Measurements from ENCODE around the gene ATE1.

Gene ATE1

GRCh38 chr10:121713486-121713885 is 214.3 kb downstream of the ATE1 start:
- H3K27ac ChIP-seq (ENCODE audit: low read depth, low read length, poor library complexity, severe bottlenecking) = no peak overlapping the region
- H3K27me3 ChIP-seq (ENCODE audit: insufficient read depth, low read length) = no peaks in the 10 kb centered on the region
- no peaks in the 10 kb centered on the region for H3K9me3 ChIP-seq (ENCODE audit: low read length)
- H3K79me2 ChIP-seq (ENCODE audit: insufficient read depth, low read length) = no peaks in the 10 kb centered on the region
- H3K9ac ChIP-seq (ENCODE audit: low read length) = no peak overlapping the region
- no peaks in the 10 kb centered on the region for H3F3A ChIP-seq (ENCODE audit: insufficient read depth, low read length)
- H2AFZ ChIP-seq (ENCODE audit: low read length) = no peak overlapping the region
- H3K4me1 ChIP-seq (ENCODE audit: insufficient read depth, low read length, severe bottlenecking) = no peaks in the 10 kb centered on the region
- no peaks in the 10 kb centered on the region for H4K20me1 ChIP-seq (ENCODE audit: insufficient read depth, low read length)
- no peak overlapping the region for H3K4me3 ChIP-seq (ENCODE audit: low read depth, low read length, poor library complexity, severe bottlenecking)
- no peaks in the 10 kb centered on the region for H3K9me2 ChIP-seq (ENCODE audit: low read depth, low read length)
- H3K36me3 ChIP-seq (ENCODE audit: insufficient read depth, low read length) = no peaks in the 10 kb centered on the region
- no peak for TF ChIP-seq CTCF (IDR thresholded peaks at IDR 0.05; ENCODE audit: low read length)
- no peak for TF ChIP-seq EZH2 (IDR thresholded peaks at IDR 0.05; ENCODE audit: borderline replicate concordance, low read length)
- no peak overlapping the region for H3K4me2 ChIP-seq (ENCODE audit: low read length)

- H3K4me2 ChIP-seq (ENCODE audit: low read length) = no peak overlapping the region
- H3K9ac ChIP-seq (ENCODE audit: low read length) = no peak overlapping the region
- no peaks in the 10 kb centered on the region for H3K79me2 ChIP-seq (ENCODE audit: insufficient read depth, low read length)
- H3K4me1 ChIP-seq (ENCODE audit: insufficient read depth, low read length, severe bottlenecking) = no peaks in the 10 kb centered on the region
- no peaks in the 10 kb centered on the region for H4K20me1 ChIP-seq (ENCODE audit: insufficient read depth, low read length)
- H2AFZ ChIP-seq (ENCODE audit: low read length) = no peak overlapping the region
- TF ChIP-seq EZH2 (IDR thresholded peaks at IDR 0.05; ENCODE audit: borderline replicate concordance, low read length) (no peak), CTCF (IDR thresholded peaks at IDR 0.05; ENCODE audit: low read length) (no peak)
- H3K27me3 ChIP-seq (ENCODE audit: insufficient read depth, low read length) = no peaks in the 10 kb centered on the region
- H3K9me2 ChIP-seq (ENCODE audit: low read depth, low read length) = no peaks in the 10 kb centered on the region
- H3K36me3 ChIP-seq (ENCODE audit: insufficient read depth, low read length) = no peaks in the 10 kb centered on the region
- H3K4me3 ChIP-seq (ENCODE audit: low read depth, low read length, poor library complexity, severe bottlenecking) = no peak overlapping the region
- no peak overlapping the region for H3K27ac ChIP-seq (ENCODE audit: low read depth, low read length, poor library complexity, severe bottlenecking)
- H3K9me3 ChIP-seq (ENCODE audit: low read length) = no peaks in the 10 kb centered on the region
- no peaks in the 10 kb centered on the region for H3F3A ChIP-seq (ENCODE audit: insufficient read depth, low read length)
Measured at GRCh38 chr10:121710971-121711370, 216.9 kb downstream of the ATE1 start.

GRCh38 chr10:121710207-121710606 is 217.6 kb downstream of the ATE1 start:
- H3K79me2 ChIP-seq (ENCODE audit: insufficient read depth, low read length) = no peaks in the 10 kb centered on the region
- no peaks in the 10 kb centered on the region for H3K9me3 ChIP-seq (ENCODE audit: low read length)
- H3K4me2 ChIP-seq (ENCODE audit: low read length) = no peak overlapping the region
- no peak for TF ChIP-seq EZH2 (IDR thresholded peaks at IDR 0.05; ENCODE audit: borderline replicate concordance, low read length)
- TF ChIP-seq CTCF (IDR thresholded peaks at IDR 0.05; ENCODE audit: low read length) = no peak
- H3K9ac ChIP-seq (ENCODE audit: low read length) = no peak overlapping the region
- H3K4me3 ChIP-seq (ENCODE audit: low read depth, low read length, poor library complexity, severe bottlenecking) = no peak overlapping the region
- no peaks in the 10 kb centered on the region for H3K9me2 ChIP-seq (ENCODE audit: low read depth, low read length)
- no peaks in the 10 kb centered on the region for H3K36me3 ChIP-seq (ENCODE audit: insufficient read depth, low read length)
- no peaks in the 10 kb centered on the region for H3K4me1 ChIP-seq (ENCODE audit: insufficient read depth, low read length, severe bottlenecking)
- H4K20me1 ChIP-seq (ENCODE audit: insufficient read depth, low read length) = no peaks in the 10 kb centered on the region
- no peaks in the 10 kb centered on the region for H3K27me3 ChIP-seq (ENCODE audit: insufficient read depth, low read length)
- no peak overlapping the region for H2AFZ ChIP-seq (ENCODE audit: low read length)
- H3K27ac ChIP-seq (ENCODE audit: low read depth, low read length, poor library complexity, severe bottlenecking) = no peak overlapping the region
- H3F3A ChIP-seq (ENCODE audit: insufficient read depth, low read length) = no peaks in the 10 kb centered on the region

Measured in OCI-LY1 (cell line).